ENCODE results near the gene PRDM16. TPM values are rescaled to one million over a fixed set of nuclear protein-coding genes. Genes with fewer than 3 reads are reported as not detected.

PRDM16 gene
- total RNA-seq, 1 donor from 2014 or later, result 21.4 TPM

GRCh38 chr1:3221112-3222041, 152.4 kb downstream of the PRDM16 start:
- no peaks in the 10 kb centered on the region for H3K9me3 Mint-ChIP-seq (ENCODE audit: unreplicated experiment)
- no peak for DNase-seq (ENCODE audit: low spot score)
- no peak for TF ChIP-seq CTCF (IDR thresholded peaks at IDR 0.05; ENCODE audit: unreplicated experiment)
- H3K27me3 Mint-ChIP-seq (ENCODE audit: unreplicated experiment), result peaks cover 7% of the 10 kb centered on the region
- no peaks in the 10 kb centered on the region for H3K36me3 Mint-ChIP-seq (ENCODE audit: low read depth, unreplicated experiment)
- H3K27ac Mint-ChIP-seq (ENCODE audit: unreplicated experiment), result no peak overlapping the region
- H3K4me1 Mint-ChIP-seq (ENCODE audit: unreplicated experiment), result no peaks in the 10 kb centered on the region
- no peak overlapping the region for H3K4me3 Mint-ChIP-seq (ENCODE audit: unreplicated experiment)

- H3K4me3 Mint-ChIP-seq (ENCODE audit: unreplicated experiment), result no peak overlapping the region
- H3K4me1 Mint-ChIP-seq (ENCODE audit: unreplicated experiment), result no peaks in the 10 kb centered on the region
- H3K36me3 Mint-ChIP-seq (ENCODE audit: low read depth, unreplicated experiment), result no peaks in the 10 kb centered on the region
- H3K27me3 Mint-ChIP-seq (ENCODE audit: unreplicated experiment), result peaks cover 9% of the 10 kb centered on the region
- no peak for DNase-seq (ENCODE audit: low spot score)
- no peak for TF ChIP-seq CTCF (IDR thresholded peaks at IDR 0.05; ENCODE audit: unreplicated experiment)
- H3K9me3 Mint-ChIP-seq (ENCODE audit: unreplicated experiment), result no peaks in the 10 kb centered on the region
- H3K27ac Mint-ChIP-seq (ENCODE audit: unreplicated experiment), result no peak overlapping the region
These were observed 153.2 kb downstream of the PRDM16 start for GRCh38 chr1:3222042-3222692.

DNA sequence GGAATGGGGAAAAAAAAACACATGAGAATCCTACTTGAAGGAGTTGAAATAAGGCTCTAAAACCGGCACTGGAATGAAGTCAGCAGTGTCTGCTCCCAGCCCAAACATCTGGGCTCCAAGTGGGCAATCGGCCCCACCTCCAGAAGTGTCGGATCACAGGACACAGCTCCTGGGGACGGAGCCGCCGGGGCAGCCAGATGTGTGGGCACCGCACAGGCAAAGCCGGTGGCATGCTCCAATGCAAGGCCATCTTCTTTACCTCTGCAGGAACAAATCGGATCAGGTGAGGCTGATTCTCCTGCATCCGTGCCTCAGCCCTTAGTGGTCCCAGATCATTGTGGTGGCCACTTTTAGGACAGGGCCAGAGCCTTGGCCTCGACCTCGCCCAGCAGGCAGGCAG, 156.7 kb downstream of the PRDM16 start:
- no peaks in the 10 kb centered on the region for H3K9me3 Mint-ChIP-seq (ENCODE audit: unreplicated experiment)
- no peaks in the 10 kb centered on the region for H3K4me1 Mint-ChIP-seq (ENCODE audit: unreplicated experiment)
- H3K4me3 Mint-ChIP-seq (ENCODE audit: unreplicated experiment), result no peak overlapping the region
- H3K27me3 Mint-ChIP-seq (ENCODE audit: unreplicated experiment), result peaks cover 8% of the 10 kb centered on the region
- no peak for DNase-seq (ENCODE audit: low spot score)
- TF ChIP-seq CTCF (IDR thresholded peaks at IDR 0.05; ENCODE audit: unreplicated experiment), result no peak
- no peaks in the 10 kb centered on the region for H3K36me3 Mint-ChIP-seq (ENCODE audit: low read depth, unreplicated experiment)
- H3K27ac Mint-ChIP-seq (ENCODE audit: unreplicated experiment), result no peak overlapping the region

- no peaks in the 10 kb centered on the region for H3K4me1 Mint-ChIP-seq (ENCODE audit: unreplicated experiment)
- no peak for TF ChIP-seq CTCF (IDR thresholded peaks at IDR 0.05; ENCODE audit: unreplicated experiment)
- H3K36me3 Mint-ChIP-seq (ENCODE audit: low read depth, unreplicated experiment), result no peaks in the 10 kb centered on the region
- H3K27me3 Mint-ChIP-seq (ENCODE audit: unreplicated experiment), result peaks cover 8% of the 10 kb centered on the region
- H3K27ac Mint-ChIP-seq (ENCODE audit: unreplicated experiment), result no peak overlapping the region
- H3K4me3 Mint-ChIP-seq (ENCODE audit: unreplicated experiment), result no peak overlapping the region
- DNase-seq (ENCODE audit: low spot score), result no peak
- no peaks in the 10 kb centered on the region for H3K9me3 Mint-ChIP-seq (ENCODE audit: unreplicated experiment)
These were observed 157.2 kb downstream of the PRDM16 start for GRCh38 chr1:3226191-3226590.
